C4-2B (cell line): ENCODE measurements around the gene C5orf52.

Source experiments
- H3K27ac ChIP-seq: fragments of 450-650 bp; 2 replicates; pipeline ENCODE4 v1.5.1; 2017
- ZFX ChIP-seq: fragments of 450-650 bp; IDR thresholded peaks from 2 replicates; pipeline ENCODE4 v1.6.1; 2017
- TF ChIP-seq, protein P1 (sequence below): fragments of 450-650 bp; conservative IDR thresholded peaks from 2 replicates; pipeline ENCODE4 v1.5.1; 2017; ENCODE audit warnings: mild to moderate bottlenecking

Gene C5orf52

DNA sequence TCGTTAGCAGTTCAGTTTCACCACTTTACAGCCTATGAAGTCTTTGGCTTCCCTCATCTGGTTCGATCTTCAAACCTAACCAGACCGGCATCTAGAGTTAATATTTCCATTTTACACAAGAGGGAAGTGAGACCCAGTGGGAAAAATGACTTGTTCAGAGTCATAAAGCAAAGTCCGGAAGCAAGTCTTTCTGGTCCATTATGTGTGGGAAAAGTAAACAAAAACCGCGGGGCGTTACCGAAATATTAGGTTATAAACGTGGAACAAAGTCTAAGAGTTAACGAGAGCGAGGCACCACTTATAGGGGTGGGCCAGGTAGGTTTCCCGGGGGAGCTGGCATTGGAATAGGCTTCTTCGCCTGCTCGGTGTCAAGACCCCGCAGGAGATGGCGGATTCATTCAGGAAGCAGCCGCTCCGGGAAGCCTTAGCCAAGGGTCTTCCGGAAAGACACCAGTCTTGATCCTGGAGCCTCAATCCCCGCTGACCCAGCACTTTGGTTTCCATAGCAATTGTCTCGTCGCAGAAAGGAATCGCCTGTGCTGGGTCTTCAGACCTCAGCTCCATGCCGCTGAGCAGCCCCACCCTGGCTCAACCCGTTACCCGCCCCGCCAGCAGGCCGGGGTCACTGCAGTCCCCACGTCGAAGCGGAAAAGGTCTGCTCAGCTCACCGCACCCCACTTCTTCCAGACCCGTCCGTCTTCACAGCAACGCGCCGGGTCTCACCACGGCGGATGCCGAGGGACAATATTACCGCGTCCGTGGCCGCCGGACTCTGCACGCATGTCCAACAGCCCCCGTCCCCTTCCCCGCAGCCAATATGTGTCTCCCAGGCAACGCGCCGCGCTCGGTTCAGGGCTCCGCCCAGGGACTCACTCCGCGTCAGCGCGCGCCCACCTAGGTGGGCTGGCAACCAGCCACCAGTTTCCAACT lies at the start of gene C5orf52:
Gene C5orf52 (plus strand): TSS at position 872 of the 930 bp plus-strand sequence. CDS start 82 bp downstream, outside the sequence.
- no peak within 1 kb of the TSS for H3K27ac ChIP-seq

DNA sequence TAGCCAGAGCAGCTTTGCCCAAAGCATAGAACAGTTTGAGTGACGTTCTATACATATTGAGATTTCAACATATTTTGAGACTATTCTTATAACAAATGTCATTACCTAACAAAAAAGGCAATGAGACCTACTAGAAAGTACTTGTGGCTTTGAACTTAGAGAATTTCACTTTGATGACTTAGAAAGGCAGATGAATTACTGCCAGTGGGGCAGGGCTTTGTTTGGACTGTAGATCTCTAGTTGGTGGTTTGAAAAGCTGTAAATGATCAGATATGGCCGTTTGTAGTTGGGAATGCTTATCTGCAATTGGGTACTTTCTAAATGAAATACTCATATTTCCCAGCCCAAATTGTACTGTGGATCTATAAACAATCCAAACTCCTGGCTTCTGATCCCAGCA lies 47.2 kb upstream of the C5orf52 start:
- no peak for TF ChIP-seq ZFX
- TF ChIP-seq, protein P1, sequence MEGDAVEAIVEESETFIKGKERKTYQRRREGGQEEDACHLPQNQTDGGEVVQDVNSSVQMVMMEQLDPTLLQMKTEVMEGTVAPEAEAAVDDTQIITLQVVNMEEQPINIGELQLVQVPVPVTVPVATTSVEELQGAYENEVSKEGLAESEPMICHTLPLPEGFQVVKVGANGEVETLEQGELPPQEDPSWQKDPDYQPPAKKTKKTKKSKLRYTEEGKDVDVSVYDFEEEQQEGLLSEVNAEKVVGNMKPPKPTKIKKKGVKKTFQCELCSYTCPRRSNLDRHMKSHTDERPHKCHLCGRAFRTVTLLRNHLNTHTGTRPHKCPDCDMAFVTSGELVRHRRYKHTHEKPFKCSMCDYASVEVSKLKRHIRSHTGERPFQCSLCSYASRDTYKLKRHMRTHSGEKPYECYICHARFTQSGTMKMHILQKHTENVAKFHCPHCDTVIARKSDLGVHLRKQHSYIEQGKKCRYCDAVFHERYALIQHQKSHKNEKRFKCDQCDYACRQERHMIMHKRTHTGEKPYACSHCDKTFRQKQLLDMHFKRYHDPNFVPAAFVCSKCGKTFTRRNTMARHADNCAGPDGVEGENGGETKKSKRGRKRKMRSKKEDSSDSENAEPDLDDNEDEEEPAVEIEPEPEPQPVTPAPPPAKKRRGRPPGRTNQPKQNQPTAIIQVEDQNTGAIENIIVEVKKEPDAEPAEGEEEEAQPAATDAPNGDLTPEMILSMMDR = no peak
- no peak overlapping the region for H3K27ac ChIP-seq

More for the DNA sequence above, at the start of gene C5orf52:
- TF ChIP-seq ZFX = no peak
- TF ChIP-seq, protein P1 = no peak

DNA sequence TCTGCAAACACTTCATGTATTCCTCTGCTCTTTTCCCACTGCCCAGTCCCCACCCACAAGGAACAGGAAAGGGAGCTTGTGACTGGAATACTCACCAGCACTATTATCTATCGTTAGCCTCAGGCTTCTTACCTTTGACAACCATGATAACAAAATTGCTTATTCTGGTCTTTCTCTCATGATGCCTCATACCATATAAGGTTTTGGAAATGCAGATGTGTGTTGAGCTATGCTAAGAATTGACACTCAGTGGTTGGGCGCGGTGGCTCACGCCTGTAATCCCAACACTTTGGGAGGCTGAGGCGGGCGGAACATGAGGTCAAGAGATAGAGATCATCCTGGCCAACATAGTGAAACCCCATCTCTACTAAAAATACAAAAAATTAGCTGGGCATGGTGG lies 44.5 kb upstream of the C5orf52 start:
- H3K27ac ChIP-seq = no peak overlapping the region
- TF ChIP-seq ZFX = no peak
- TF ChIP-seq, protein P1 = no peak

DNA sequence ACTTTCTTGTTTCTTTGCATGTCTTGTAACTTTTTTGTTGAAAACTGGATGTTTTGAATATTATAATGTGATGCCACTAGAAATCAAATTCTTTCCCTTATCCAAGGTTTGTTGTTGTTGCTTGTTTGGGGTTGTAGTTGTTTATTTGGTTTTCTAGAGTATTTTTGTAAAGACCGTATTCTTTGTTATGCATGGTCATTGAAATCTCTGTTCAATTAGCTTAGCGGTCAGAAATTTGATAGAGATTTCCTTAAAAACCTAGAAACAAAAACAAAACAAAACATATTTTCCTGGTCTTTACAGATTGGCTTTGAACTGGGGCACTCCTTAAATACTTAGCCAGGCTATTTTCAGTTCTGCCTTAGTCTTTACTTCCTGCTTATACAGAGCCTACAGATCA lies 41.0 kb upstream of the C5orf52 start:
- no peak overlapping the region for H3K27ac ChIP-seq
- TF ChIP-seq ZFX = no peak
- TF ChIP-seq, protein P1 = no peak

DNA sequence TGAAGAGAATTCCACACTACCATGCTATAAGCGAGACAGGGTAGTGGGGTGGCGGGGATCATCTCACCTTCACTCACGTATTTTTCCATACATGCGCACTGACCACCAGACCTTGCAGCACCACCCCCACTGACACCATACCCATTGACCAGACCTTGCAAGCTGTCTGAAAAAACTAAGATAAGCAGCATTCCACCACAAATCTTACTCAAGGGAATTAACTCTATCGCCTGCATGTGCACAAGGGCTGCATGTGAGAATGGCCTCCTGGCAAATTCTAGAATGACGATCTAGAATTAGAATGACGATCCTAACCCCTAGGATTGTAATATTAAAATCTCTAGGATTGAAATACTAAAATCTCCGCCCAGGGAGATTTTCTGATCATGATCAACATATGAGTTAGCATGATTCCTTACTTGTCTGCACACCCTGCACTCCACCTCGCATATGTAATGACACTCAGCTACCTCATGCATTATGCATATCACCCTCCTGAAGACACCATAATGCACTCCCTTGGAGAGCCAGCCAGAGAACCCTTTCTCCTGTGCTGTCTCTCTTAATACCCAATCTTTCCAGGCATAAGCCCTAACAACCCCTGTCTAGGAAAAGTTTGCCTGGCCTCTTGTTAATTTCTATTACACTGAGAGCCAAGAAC lies 30.8 kb upstream of the C5orf52 start:
- TF ChIP-seq, protein P1 = no peak
- TF ChIP-seq ZFX = no peak
- no peak overlapping the region for H3K27ac ChIP-seq

DNA sequence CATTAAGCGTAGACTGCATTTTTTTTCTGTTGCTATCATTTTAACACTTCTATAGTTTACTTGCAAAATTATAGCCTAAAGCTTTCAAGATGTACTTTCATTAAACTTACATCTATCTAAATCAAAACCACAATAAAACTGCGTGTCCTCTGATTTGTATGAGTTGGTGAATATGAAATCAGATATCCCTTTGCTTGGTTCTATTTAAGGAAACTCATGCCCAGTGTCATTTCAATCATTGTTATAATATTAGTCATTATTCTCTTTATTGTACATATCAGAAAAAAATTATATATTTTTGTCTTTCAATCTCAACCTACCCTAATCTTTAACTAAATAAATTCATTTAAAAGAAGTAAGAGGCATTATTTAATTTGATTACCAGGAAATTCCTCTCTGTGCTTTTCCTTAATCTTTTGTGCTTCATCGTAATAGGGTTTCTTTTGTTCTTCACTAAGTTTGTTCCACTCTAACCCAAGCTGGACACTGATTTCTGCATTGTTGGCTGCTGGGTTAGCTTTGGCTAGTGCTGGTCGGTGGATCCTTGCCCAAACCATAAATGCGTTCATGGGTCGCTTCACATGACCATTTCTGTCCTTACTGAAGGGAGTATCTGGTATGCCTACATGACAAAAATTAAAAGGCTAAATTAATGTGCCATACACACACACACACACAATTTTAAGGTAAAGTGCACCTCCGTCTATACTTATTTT lies 22.9 kb upstream of the C5orf52 start:
- H3K27ac ChIP-seq = no peak overlapping the region

More for the DNA sequence above, 22.9 kb upstream of the C5orf52 start:
- no peak for TF ChIP-seq ZFX
- TF ChIP-seq, protein P1 = no peak
